Measurements from ENCODE around the gene COX10.

DNA sequence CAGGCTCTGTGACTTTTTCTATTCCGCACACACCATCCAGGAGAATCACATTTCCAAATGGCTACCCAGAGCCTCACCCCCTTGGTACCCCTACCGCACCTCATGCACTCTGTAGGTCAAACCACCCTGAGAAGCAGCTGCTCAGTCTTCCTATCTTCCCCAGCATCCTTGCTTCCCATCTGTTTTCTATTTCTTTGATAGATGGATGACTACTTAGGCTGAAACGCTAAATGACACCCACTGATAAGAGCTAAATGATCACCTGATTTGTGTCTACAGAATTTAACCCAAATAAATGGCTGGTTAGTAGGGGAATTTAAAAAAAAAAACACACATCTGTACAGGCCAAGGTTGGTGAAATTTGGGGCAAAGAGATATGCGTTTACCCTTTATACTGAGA lies 17.6 kb upstream of the COX10 start:
- TF ChIP-seq OSR1 (CRISPR knock-in tag; IDR thresholded peaks at IDR 0.05), result no peak
- no peak for TF ChIP-seq RARB (CRISPR knock-in tag; IDR thresholded peaks at IDR 0.05)
- TF ChIP-seq, protein P1, sequence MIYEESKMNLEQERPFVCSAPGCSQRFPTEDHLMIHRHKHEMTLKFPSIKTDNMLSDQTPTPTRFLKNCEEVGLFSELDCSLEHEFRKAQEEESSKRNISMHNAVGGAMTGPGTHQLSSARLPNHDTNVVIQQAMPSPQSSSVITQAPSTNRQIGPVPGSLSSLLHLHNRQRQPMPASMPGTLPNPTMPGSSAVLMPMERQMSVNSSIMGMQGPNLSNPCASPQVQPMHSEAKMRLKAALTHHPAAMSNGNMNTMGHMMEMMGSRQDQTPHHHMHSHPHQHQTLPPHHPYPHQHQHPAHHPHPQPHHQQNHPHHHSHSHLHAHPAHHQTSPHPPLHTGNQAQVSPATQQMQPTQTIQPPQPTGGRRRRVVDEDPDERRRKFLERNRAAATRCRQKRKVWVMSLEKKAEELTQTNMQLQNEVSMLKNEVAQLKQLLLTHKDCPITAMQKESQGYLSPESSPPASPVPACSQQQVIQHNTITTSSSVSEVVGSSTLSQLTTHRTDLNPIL (CRISPR knock-in tag; IDR thresholded peaks at IDR 0.05; ENCODE audit: low read depth), result no peak
- TF ChIP-seq, protein P2, sequence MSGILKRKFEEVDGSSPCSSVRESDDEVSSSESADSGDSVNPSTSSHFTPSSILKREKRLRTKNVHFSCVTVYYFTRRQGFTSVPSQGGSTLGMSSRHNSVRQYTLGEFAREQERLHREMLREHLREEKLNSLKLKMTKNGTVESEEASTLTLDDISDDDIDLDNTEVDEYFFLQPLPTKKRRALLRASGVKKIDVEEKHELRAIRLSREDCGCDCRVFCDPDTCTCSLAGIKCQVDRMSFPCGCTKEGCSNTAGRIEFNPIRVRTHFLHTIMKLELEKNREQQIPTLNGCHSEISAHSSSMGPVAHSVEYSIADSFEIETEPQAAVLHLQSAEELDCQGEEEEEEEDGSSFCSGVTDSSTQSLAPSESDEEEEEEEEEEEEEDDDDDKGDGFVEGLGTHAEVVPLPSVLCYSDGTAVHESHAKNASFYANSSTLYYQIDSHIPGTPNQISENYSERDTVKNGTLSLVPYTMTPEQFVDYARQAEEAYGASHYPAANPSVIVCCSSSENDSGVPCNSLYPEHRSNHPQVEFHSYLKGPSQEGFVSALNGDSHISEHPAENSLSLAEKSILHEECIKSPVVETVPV (CRISPR knock-in tag; IDR thresholded peaks at IDR 0.05), result no peak
